GM21381 (cell line): ENCODE measurements around the gene GAD2.

Source experiments
- ATAC-seq: cut with Tn5 transposase; IDR thresholded peaks from one replicate; pipeline ENCODE4 v1.9.1; 2021; ENCODE audit warnings: mild to moderate bottlenecking, moderate library complexity; ENCODE audit not compliant: unreplicated experiment

The GAD2 gene

GRCh38 chr10:26221541-26221940 lies 5.0 kb downstream of the GAD2 start:
- ATAC-seq: no peak

GRCh38 chr10:26222563-26222962 lies 6.0 kb downstream of the GAD2 start:
- ATAC-seq: no peak

- no peak for ATAC-seq
Observed at GRCh38 chr10:26225322-26225721, 8.7 kb downstream of the GAD2 start.

DNA sequence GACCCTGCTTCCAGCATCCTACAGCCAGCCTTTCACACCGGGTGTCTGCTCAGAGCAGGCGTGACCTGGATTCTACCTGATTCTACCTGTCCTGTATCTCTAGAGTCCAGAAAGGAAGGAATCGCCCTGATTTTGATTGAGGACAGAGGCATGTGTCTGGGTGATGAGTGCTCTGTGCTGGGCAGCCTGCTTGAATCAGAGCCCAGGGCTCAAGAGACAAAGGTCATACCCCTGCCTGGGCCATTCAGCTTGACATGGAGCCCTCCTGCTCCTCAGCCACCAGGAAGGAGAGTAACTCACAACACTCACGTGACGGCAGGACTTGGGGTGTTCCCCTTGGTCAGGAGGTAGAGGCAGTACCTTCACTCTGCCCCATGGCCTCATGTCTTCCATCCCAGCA lies 11.2 kb downstream of the GAD2 start:
- no peak for ATAC-seq

GRCh38 chr10:26232174-26232573 lies 15.6 kb downstream of the GAD2 start:
- no peak for ATAC-seq

DNA sequence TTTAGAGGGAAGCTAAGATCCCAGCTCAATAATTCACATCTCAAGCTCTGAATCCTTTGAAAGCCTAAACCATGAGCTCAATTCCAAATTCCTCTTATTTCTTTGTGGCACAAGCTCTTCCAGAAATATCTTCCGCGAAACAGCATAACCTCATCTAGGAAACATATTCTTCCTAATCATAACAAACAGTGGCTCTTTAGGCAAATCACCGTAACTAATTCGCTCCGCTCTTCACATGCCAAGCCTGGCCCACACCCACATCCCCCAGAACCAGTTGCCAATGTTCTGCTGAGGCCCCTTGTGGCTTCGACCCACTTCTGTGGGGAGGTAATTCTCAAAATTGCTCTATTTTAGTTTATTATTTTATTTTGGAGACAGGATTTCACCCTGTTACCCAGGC lies 19.2 kb downstream of the GAD2 start:
- ATAC-seq: no peak

DNA sequence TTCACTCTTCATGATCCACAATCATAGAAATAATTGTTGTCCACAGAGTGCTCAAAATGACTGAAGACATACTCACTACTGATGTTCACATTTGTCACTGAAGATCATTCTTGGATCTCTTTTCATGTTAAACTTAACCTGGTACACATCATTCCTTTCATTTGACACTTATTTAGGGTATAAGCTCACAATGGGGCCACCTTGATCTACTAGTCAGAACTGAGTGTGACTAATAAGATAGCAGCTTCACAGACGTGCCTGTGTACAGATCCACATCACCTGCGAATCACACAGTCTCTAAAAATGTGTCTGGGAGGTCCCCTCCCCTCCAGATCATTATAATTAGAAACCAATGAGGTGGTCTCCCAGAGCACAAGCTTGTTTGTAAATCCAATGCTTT lies 21.8 kb downstream of the GAD2 start:
- ATAC-seq: no peak

- no peak for ATAC-seq
Observed at GRCh38 chr10:26242706-26243350, 26.3 kb downstream of the GAD2 start.

GRCh38 chr10:26243351-26243720 lies 26.8 kb downstream of the GAD2 start:
- no peak for ATAC-seq

DNA sequence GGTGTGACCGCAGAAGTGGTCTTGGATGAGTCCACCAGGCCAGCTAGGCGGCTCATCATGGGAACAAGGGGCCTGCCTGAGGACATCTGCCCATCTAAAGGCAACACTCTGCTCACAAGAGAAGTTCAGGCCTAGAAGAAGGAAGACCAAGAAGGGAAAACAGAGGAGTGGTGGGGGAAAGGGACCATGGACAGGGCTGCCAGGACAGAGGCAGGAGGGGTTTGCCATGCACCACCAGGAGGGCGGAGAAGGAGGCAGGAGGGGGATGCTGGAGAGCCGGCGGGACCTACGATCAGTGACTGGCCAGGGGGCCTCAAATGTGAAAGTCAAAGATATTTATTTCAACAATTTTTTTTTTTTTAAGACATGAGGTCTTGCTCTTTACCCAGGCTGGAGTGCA lies 33.1 kb downstream of the GAD2 start:
- no peak for ATAC-seq

- no peak for ATAC-seq
Observed at GRCh38 chr10:26251925-26252324, 35.4 kb downstream of the GAD2 start.

- ATAC-seq: no peak
Observed at GRCh38 chr10:26254616-26255015, 38.0 kb downstream of the GAD2 start.

DNA sequence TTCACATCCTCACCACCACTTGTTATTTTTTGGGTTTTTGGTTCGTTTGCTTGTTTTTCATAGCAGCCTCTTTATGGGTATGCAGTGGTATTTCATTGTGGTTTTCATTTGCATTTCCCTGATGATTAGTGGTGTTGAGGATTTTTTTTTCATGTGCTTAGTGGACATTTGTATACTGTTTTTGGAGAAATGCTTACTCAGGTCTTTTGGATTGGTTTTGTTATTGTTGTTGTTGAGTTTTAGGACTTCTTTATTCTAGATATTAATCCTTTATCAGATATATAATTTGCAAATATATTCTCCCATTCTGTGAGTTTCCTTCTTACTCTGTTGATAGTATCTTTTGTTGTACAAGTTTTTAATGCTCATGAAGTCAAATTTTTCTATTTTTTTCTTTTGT lies 42.8 kb downstream of the GAD2 start:
- ATAC-seq: no peak

- ATAC-seq: no peak
Observed at GRCh38 chr10:26269754-26270153, 53.2 kb downstream of the GAD2 start.

DNA sequence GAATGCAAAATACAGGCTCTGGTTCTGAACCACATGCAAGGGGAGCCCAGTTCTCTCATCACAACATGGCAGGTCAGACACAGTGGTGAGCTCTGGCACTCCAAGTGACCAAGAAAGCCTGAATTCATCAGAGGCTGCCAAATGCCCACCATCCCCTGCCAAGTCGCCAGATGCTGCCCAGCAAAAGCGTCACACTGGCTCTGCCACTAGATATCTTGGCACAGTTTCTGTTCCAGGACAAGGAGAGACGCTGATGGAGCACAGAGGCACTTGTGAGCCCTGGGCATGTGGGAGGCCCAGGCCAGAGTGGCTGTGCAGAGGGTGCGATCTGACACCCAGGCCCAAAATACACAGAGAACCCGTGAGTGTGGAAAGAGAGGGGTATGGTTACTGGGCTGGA lies 57.8 kb downstream of the GAD2 start:
- ATAC-seq: no peak

- ATAC-seq: no peak
Observed at GRCh38 chr10:26278295-26278694, 61.7 kb downstream of the GAD2 start.

- no peak for ATAC-seq
Observed at GRCh38 chr10:26290236-26290635, 73.7 kb downstream of the GAD2 start.

DNA sequence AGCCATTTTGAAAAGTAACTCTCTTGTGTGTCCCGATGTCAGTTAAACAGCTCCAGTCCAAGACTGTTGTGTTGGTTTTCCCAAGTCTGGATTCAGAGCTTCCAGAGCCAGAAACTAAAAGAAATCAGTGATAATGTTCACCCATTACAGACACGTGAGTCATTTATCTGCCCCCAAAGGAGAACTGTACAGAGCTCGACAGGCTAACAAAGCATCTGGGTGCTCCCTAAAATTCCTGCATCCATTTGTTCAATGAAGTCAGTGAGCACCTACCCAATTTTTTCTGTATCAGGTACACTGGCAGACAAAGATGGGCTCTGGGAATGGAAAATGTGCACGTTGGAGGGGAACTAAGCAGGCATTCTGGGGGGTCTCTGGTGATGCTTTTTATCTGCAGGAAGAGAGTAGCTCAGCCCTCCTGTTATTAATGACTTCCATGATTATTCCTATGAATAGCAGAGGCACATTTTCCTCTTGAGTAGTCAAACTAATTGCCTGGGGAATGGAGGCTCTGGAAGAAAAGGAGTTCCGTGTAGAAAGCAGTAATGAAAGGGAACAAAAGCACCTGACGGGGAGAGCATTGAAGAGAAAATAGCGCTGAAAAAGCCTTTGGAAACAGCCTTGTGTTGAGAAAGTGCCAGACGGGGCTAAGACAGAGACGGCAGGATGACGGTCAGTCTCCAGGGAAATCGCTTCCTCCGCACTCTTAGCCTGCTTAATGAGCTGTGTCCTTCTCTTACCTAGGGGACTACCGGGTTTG lies 75.3 kb downstream of the GAD2 start:
- ATAC-seq: no peak

GRCh38 chr10:26296360-26296759 lies 79.8 kb downstream of the GAD2 start:
- no peak for ATAC-seq

DNA sequence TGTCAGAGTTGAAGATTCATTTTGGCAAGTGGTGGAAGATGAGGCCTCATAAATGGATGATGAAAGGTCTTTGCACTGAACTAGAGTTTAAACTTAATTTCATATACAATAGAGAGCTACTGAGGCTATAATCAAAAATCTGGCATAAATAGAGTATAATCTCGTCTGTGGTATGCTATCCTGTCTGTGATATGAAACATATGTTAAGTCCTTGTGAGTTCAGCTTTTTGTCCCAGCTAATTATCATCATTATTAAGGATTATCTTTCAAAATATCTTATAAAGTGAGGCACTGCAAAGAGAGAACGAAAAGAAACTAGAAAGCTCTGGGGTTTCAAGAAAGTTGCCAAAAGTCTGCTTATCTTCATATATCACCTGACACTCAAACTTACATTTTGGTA lies 83.4 kb downstream of the GAD2 start:
- no peak for ATAC-seq

DNA sequence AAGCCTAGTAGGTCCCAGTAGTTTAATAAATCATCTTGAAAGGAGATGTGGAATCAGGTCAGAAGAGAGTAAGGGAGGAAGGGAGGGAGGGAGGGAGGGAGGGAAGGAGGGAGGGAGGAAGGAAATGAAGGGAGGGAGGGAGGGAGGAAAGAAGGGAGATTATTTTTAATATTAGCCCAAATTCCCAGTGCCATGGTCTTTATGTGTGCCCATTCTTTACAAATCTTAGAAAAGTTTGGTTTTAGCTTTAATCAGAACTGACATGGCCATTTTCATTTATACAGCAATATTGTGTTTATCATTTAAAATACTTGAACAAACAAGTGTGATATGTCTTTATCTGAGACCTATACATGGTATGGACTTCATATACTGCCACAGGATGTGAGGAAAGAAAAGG lies 86.8 kb downstream of the GAD2 start:
- ATAC-seq: no peak

- ATAC-seq: no peak
Observed at GRCh38 chr10:26310361-26310760, 93.8 kb downstream of the GAD2 start.
